ES-I3 (cell line): ENCODE data around the gene COL1A1.

Source experiments
- H3K36me3 ChIP-seq: 2 replicates; pipeline ENCODE4 v1.6.1; 2013; ENCODE audit warnings: mild to moderate bottlenecking, low read length, control low read depth, moderate library complexity; ENCODE audit not compliant: insufficient read depth
- H3K4me1 ChIP-seq: 2 replicates; pipeline ENCODE4 v1.6.1; 2013; ENCODE audit warnings: mild to moderate bottlenecking, control low read depth, low read length; ENCODE audit not compliant: insufficient read depth
- H3K9ac ChIP-seq: 2 replicates; pipeline ENCODE4 v1.6.1; 2013; ENCODE audit warnings: low read depth, mild to moderate bottlenecking, low read length, moderate library complexity
- H3K9me3 ChIP-seq: 2 replicates; pipeline ENCODE4 v1.6.1; 2013; ENCODE audit warnings: mild to moderate bottlenecking, low read length, moderate library complexity; ENCODE audit not compliant: control insufficient read depth, insufficient read depth

Gene COL1A1

GRCh38 chr17:50155115-50155819, 46.2 kb downstream of the COL1A1 start:
- Histone ChIP-seq H3K36me3 (no peaks in the 10 kb centered on the region), H3K9me3 (no peaks in the 10 kb centered on the region), H3K4me1 (peaks cover 14% of the 10 kb centered on the region), H3K9ac (no peak overlapping the region)

GRCh38 chr17:50154604-50155003, 46.8 kb downstream of the COL1A1 start:
- no peak overlapping the region for H3K9ac ChIP-seq
- H3K9me3 ChIP-seq, result no peaks in the 10 kb centered on the region
- H3K36me3 ChIP-seq, result no peaks in the 10 kb centered on the region
- H3K4me1 ChIP-seq, result peaks cover 14% of the 10 kb centered on the region

GRCh38 chr17:50153650-50154575, 47.5 kb downstream of the COL1A1 start:
- H3K4me1 ChIP-seq, result peaks cover 14% of the 10 kb centered on the region
- no peak overlapping the region for H3K9ac ChIP-seq
- no peaks in the 10 kb centered on the region for H3K36me3 ChIP-seq
- no peaks in the 10 kb centered on the region for H3K9me3 ChIP-seq

GRCh38 chr17:50152736-50153135, 48.7 kb downstream of the COL1A1 start:
- Histone ChIP-seq H3K9ac (no peak overlapping the region), H3K36me3 (no peaks in the 10 kb centered on the region), H3K9me3 (no peaks in the 10 kb centered on the region), H3K4me1 (peaks cover 14% of the 10 kb centered on the region)

GRCh38 chr17:50151937-50152547, 49.4 kb downstream of the COL1A1 start:
- Histone ChIP-seq H3K36me3 (no peaks in the 10 kb centered on the region), H3K9me3 (no peaks in the 10 kb centered on the region), H3K4me1 (peaks cover 19% of the 10 kb centered on the region), H3K9ac (peak overlapping the region; percentile 54)

- H3K9me3 ChIP-seq, result no peaks in the 10 kb centered on the region
- H3K36me3 ChIP-seq, result no peaks in the 10 kb centered on the region
- peaks cover 19% of the 10 kb centered on the region for H3K4me1 ChIP-seq
- peak overlapping the region; percentile 54 for H3K9ac ChIP-seq
Observed at GRCh38 chr17:50151041-50151936, 50.1 kb downstream of the COL1A1 start.

- Histone ChIP-seq H3K9me3 (no peaks in the 10 kb centered on the region), H3K36me3 (no peaks in the 10 kb centered on the region), H3K4me1 (peaks cover 15% of the 10 kb centered on the region), H3K9ac (peak within 1 kb of the TSS; percentile 54)
Observed at GRCh38 chr17:50150354-50151040, 50.9 kb downstream of the COL1A1 start, which contains the start of gene PPP1R9B. TSS of gene PPP1R9B (minus strand) at chr17:50150677. CDS start at chr17:50150513, 164 bp downstream.

GRCh38 chr17:50149417-50150353, 51.7 kb downstream of the COL1A1 start:
- H3K9me3 ChIP-seq, result no peaks in the 10 kb centered on the region

GRCh38 chr17:50149091-50149416, 52.4 kb downstream of the COL1A1 start:
- Histone ChIP-seq H3K4me1 (peaks cover 11% of the 10 kb centered on the region), H3K9ac (peak overlapping the region; percentile 54), H3K36me3 (no peaks in the 10 kb centered on the region), H3K9me3 (no peaks in the 10 kb centered on the region)

More at GRCh38 chr17:50149417-50150353, 51.7 kb downstream of the COL1A1 start:
- Histone ChIP-seq H3K4me1 (peaks cover 11% of the 10 kb centered on the region), H3K9ac (peak overlapping the region; percentile 54), H3K36me3 (no peaks in the 10 kb centered on the region)

GRCh38 chr17:50148226-50149090, 53.0 kb downstream of the COL1A1 start:
- Histone ChIP-seq H3K4me1 (peaks cover 11% of the 10 kb centered on the region), H3K9ac (peak overlapping the region; percentile 54; the same call in 1 of the 2 replicates), H3K36me3 (no peaks in the 10 kb centered on the region), H3K9me3 (no peaks in the 10 kb centered on the region)

GRCh38 chr17:50147841-50148225, 53.6 kb downstream of the COL1A1 start:
- Histone ChIP-seq H3K9ac (peak overlapping the region; percentile 14; the same call in 1 of the 2 replicates), H3K36me3 (no peaks in the 10 kb centered on the region), H3K4me1 (peaks cover 11% of the 10 kb centered on the region), H3K9me3 (no peaks in the 10 kb centered on the region)
